IMR-90 (cell line): ENCODE data around the gene ERGIC1. TPM values are rescaled to one million over a fixed set of nuclear protein-coding genes. Genes with fewer than 3 reads are reported as not detected.

Experiments
- ELK1 ChIP-seq: fragments of 150-350 bp; IDR thresholded peaks from 2 replicates; pipeline ENCODE4 v1.6.1; 2016; ENCODE audit warnings: low read depth, mild to moderate bottlenecking, low read length, moderate library complexity, borderline replicate concordance
- NFE2L2 ChIP-seq: fragments of 150-350 bp; IDR thresholded peaks from 2 replicates; pipeline ENCODE4 v1.6.1; 2016; ENCODE audit warnings: low read depth, mild to moderate bottlenecking, low read length
- polyA plus RNA-seq, 3 experiments: library from polyadenylated mRNA; depleted of rRNA; stranded (reverse); fragments of >200 nt; gene quantifications; 2 replicates each; pipeline ENCODE4 v1.2.3, GENCODE V29; 2012; ENCODE audit warnings: low replicate concordance in 1 of 3
- total RNA-seq: library from RNA; depleted of rRNA; stranded (reverse); fragments of >200 nt; gene quantifications from 2 replicates; pipeline ENCODE4 v1.2.3, GENCODE V29; 2012

Gene ERGIC1
- total and polyA plus RNA-seq, 2 of the 4 experiments (the other 2 are of a cell fraction), result 134 to 192 TPM

DNA sequence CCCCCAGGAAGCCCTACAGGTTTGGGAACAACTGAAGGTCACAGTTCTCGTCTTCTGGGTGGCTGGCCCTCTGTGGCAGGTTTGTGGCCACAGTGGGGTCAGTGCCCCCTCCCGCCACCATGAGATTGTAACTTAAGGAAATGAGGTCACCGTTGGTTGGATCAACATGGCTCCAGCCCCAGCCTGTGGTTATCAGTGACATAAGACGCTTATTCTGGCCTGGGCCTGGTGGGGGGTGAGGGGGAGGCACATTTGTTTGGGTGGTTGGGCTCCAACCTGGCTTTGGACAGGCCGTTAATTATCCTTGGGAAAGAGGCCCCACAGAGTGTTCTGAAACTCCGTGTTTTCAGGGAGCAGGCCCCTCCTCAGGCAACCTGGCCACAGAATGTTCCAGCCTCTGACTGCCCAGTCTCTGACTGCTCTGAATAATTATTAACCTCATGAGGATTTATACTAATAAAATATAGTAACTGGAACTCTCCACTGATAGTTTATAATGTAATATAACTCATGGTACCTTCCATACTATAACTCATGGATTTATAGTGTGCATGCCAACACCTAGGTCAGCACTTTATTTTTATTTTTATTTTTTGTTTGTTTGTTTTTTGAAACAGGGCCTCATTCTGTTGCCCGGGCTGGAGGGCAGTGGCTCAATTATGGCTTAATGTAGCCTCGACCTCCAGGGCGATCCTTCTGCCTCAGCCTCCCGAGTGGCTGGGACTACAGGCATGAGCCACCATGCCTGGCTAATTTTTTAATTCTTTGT is 67.1 kb downstream of the ERGIC1 start (continued):
- TF ChIP-seq ELK1, result no peak
- 0 out of 2 replicates have a peak, but pooled peaks have one; percentile 27 for TF ChIP-seq NFE2L2
